Right lobe of liver (tissue), 6 donors: ENCODE results near the gene FAM240A. TPM values are rescaled to one million over a fixed set of nuclear protein-coding genes. Genes with fewer than 3 reads are reported as not detected.

Experiments used
- ATAC-seq, 4 donors: fragments of 200-7000 bp; cut with Tn5 transposase; one replicate each; pipeline ENCODE4 v1.9.1; 2020; ENCODE audit warnings: mild to moderate bottlenecking in 4 of 4, moderate library complexity in 4 of 4
- DNase-seq, 3 donors: peaks; one replicate each; pipeline ENCODE4 v3.0.0-alpha.2; 2020
- H3K27ac ChIP-seq, 3 donors: fragments of 200-600 bp; one replicate each; pipeline ENCODE4 v1.8.0; 2022
- H3K27me3 ChIP-seq, 2 donors: fragments of 200-600 bp; one replicate each; pipeline ENCODE4 v1.8.0; 2022
- H3K36me3 ChIP-seq, 4 donors: fragments of 200-600 bp; sonication (generic) in 1 of 4; one replicate each; pipeline versions ENCODE4 v1.5.1 to v1.8.0; 2017 to 2022; ENCODE audit warnings: control low read depth in 1 of 4
- H3K4me1 ChIP-seq, 4 donors: fragments of 200-600 bp; sonication (generic) in 1 of 4; one replicate each; pipeline versions ENCODE4 v1.5.1 to v1.8.0; 2017 to 2022; ENCODE audit warnings: control low read depth in 1 of 4
- H3K4me3 ChIP-seq, 3 donors: fragments of 200-600 bp; one replicate each; pipeline ENCODE4 v1.8.0; 2022
- H3K9me3 ChIP-seq, 4 donors: fragments of 200-600 bp; sonication (generic) in 1 of 4; one replicate each; pipeline versions ENCODE4 v1.5.1 to v1.8.0; 2017 to 2022; ENCODE audit warnings: control low read depth in 1 of 4
- POLR2A ChIP-seq: fragments of 450-650 bp; IDR thresholded peaks from one replicate; pipeline ENCODE4 v1.6.1; 2017; ENCODE audit warnings: antibody characterized with exemption, mild to moderate bottlenecking
- WGBS: methylation state at CpG from one replicate; pipeline ENCODE4 v1.1.6; 2018; ENCODE audit warnings: low coverage, low lambda C conversion rate; ENCODE audit not compliant: insufficient coverage; ENCODE audit errors: missing lambda C conversion rate; 5-methylcytosine and 5-hydroxymethylcytosine counted together
- intact Hi-C, 2 donors: fragments of 100-400 bp; cut with DNase I; formaldehyde crosslinking; loops; one replicate each; pipeline versions ENCODE4 v1.11.2 to v1.14.1; 2022
- total RNA-seq, 6 experiments: library from RNA; depleted of rRNA in 2 of 6; stranded (reverse); fragments of >200 nt in 2 of 6; fragmentation: NEBNext Ultra II Directional in 3 of 6; extraction: Animal tissue kit (Norgen Biotek cat#: 25700) in 3 of 6; gene quantifications; one replicate each; pipeline versions ENCODE4 v1.1.0 to v1.2.4, GENCODE V29; 2016 to 2023
- TF ChIP-seq, protein P1 (sequence below), 4 donors: fragments of 200-600 bp in 3 of 4; fragments of 450-650 bp in 1 of 4; IDR thresholded peaks; one replicate each; pipeline versions ENCODE4 v1.5.1 to v1.8.0; 2016 to 2022; ENCODE audit warnings: antibody characterized with exemption in 4 of 4, mild to moderate bottlenecking in 2 of 4
- donor health status: DM: no; HTN: yes; CAD: no.
- donor health status: DM: no; HTN: no; CAD: no.
- donor health status: DM: no; HTN: no; CAD: no.
- donor health status: DM: no; HTN: yes; CAD: no.
- donor health status: DM: no; HTN: yes; CAD: no.

Gene FAM240A
- total RNA-seq, 6 experiments from 2014 or later: not detected

DNA sequence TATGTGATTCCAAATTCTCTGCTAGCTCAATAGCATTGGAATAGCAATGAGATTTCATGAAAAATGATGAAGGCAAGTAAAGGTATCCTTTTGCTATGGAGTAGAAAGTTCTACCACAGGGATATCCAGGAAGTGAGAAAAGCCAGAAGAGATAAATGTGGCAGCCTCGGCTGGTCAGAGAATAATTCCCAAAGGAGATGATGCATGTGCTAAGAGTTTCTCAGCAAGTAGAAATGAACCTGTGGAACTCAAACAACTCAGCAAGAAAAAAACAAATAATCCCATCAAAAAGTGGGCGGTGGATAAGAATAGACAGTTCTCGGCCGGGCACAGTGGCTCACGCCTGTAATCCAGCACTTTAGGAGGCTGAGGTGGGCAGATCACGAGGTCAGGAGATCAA lies 42.9 kb downstream of the FAM240A start:
- Histone ChIP-seq H3K27ac (no peak overlapping the region), H3K4me1 (no peaks in the 10 kb centered on the region), H3K4me3 (no peak overlapping the region), H3K27me3 (no peaks in the 10 kb centered on the region), H3K36me3 (no peaks in the 10 kb centered on the region), H3K9me3 (no peaks in the 10 kb centered on the region)
- 84% methylated on average over 6 of the region's 6 CpGs for WGBS
- DNase-seq (no peak), ATAC-seq (no peak)
- intact Hi-C loops: no loop called here
- TF ChIP-seq POLR2A: no peak
- TF ChIP-seq, protein P1, sequence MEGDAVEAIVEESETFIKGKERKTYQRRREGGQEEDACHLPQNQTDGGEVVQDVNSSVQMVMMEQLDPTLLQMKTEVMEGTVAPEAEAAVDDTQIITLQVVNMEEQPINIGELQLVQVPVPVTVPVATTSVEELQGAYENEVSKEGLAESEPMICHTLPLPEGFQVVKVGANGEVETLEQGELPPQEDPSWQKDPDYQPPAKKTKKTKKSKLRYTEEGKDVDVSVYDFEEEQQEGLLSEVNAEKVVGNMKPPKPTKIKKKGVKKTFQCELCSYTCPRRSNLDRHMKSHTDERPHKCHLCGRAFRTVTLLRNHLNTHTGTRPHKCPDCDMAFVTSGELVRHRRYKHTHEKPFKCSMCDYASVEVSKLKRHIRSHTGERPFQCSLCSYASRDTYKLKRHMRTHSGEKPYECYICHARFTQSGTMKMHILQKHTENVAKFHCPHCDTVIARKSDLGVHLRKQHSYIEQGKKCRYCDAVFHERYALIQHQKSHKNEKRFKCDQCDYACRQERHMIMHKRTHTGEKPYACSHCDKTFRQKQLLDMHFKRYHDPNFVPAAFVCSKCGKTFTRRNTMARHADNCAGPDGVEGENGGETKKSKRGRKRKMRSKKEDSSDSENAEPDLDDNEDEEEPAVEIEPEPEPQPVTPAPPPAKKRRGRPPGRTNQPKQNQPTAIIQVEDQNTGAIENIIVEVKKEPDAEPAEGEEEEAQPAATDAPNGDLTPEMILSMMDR (IDR thresholded peaks at IDR 0.05): no peak

DNA sequence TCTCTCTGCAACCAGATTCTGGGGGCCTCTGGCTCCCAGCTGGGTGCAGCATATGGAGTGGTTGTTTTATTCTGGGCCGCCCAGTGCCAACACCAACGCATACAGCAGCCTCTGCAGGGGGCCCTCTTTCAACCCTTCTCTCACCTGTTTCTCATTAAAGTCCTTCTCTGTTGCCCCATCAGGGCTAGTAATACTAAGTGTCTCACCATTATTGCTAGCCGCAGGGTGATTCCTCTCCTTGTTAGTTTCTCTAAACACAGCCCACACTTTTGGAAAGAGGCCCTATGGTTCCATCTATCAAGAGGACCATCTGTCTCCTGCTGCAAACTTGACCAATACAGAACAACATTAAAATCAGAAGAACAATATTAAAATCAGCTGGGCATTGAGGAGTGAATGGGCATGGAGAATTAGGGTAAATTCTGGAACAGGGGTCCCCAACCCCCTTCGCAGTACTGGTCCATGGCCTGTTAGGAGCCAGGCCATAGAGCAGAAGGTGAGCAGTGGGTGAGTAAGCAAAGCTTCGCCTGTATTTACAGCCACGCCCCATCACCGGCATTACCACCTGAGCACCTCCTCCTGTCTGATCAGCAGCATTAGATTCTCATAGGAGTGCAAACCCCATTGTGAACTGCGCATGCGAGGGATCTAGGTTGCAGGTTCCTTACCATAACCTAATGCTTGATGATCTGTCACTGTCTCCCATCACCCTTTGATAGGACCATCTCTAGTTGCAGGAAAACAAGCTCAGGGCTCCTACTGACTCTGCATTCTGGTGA lies 44.6 kb downstream of the FAM240A start:
- TF ChIP-seq POLR2A: no peak
- TF ChIP-seq, protein P1 (IDR thresholded peaks at IDR 0.05): no peak

DNA sequence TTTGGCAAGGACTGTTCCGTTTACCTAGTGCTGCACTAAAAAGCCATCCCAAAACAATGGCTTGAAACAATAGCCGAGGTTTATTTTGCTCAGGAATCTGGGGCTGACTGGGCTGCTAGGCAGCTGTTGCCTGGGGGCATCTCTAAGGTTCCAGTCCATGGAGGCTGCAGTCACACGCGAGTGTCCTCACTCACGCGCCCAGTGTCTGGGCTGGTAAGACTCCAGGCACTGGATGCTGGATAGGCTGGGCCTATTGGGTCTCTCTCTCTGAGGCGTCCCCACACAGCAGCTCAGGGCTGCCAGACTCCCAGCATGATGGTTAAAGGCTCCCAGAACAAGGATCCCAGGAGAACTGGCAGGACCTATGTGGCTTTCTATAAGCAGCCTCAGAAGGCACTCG lies 47.0 kb downstream of the FAM240A start:
- Histone ChIP-seq H3K27me3 (no peaks in the 10 kb centered on the region), H3K4me3 (no peak overlapping the region), H3K4me1 (peaks cover 0 to 10% (median 3%) of the 10 kb centered on the region in 4 donors), H3K36me3 (no peaks in the 10 kb centered on the region), H3K9me3 (no peaks in the 10 kb centered on the region), H3K27ac (no peak overlapping the region)
- 100% methylated on average over 2 of the region's 8 CpGs for WGBS
- no peak for TF ChIP-seq POLR2A
- TF ChIP-seq, protein P1 (IDR thresholded peaks at IDR 0.05): no peak
- DNase-seq (peak in 1 of 3 donors; percentile 28), ATAC-seq (no peak)
- intact Hi-C loops: no loop called here

More for the DNA sequence above, 44.6 kb downstream of the FAM240A start:
- Histone ChIP-seq H3K4me3 (no peak overlapping the region), H3K9me3 (no peaks in the 10 kb centered on the region), H3K27me3 (no peaks in the 10 kb centered on the region), H3K36me3 (no peaks in the 10 kb centered on the region), H3K27ac (no peak overlapping the region), H3K4me1 (peaks cover 0 to 10% (median 3%) of the 10 kb centered on the region in 4 donors)
- ATAC-seq: no peak
- 73% methylated on average over 4 of the region's 9 CpGs for WGBS
- intact Hi-C loops: no loop called here
- no peak for DNase-seq

DNA sequence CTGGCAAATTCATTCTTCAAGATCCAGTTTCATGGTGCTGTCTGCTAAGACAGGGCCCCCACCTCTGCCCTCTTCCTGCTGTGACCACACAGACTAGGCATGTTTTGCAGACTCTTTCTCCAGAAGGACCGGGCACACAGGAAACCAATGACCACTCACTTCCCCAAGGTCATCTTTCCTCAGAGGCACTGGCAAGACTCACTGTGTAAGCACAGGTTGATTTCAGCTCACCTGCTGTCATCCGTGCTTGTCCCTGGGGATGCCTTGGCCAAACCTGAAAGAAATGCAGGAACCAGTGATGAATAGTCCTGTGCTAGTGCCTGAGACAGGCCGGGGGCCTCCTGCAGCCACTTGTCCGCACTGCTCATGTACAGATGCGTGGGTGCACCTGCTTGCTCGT lies 47.7 kb downstream of the FAM240A start:
- TF ChIP-seq, protein P1 (IDR thresholded peaks at IDR 0.05): no peak
- no peak for TF ChIP-seq POLR2A
- intact Hi-C loops: no loop called here
- Histone ChIP-seq H3K9me3 (no peaks in the 10 kb centered on the region), H3K27me3 (no peaks in the 10 kb centered on the region), H3K4me3 (no peak overlapping the region), H3K36me3 (no peaks in the 10 kb centered on the region), H3K4me1 (peaks cover 0 to 10% (median 3%) of the 10 kb centered on the region in 4 donors), H3K27ac (no peak overlapping the region)
- 65% methylated on average over 2 of the region's 6 CpGs for WGBS
- ATAC-seq (no peak), DNase-seq (peak in 1 of 3 donors; percentile 25)
